Trophoblast cell (in vitro differentiated cells and primary cell): Measurements from ENCODE around the gene RHBG.

Experiments
- DNase-seq, 2 donors: peaks; one replicate each; pipeline ENCODE4 v3.0.0-alpha.2; 2016
- H2AFZ ChIP-seq: 2 replicates; pipeline ENCODE4 v1.6.1; 2013; ENCODE audit warnings: low read length, moderate library complexity, mild to moderate bottlenecking; ENCODE audit not compliant: insufficient read depth, poor library complexity
- H2AK5ac ChIP-seq: 2 replicates; pipeline ENCODE4 v1.6.1; 2013; ENCODE audit warnings: mild to moderate bottlenecking, low read length
- H2BK120ac ChIP-seq: 2 replicates; pipeline ENCODE4 v1.6.1; 2013; ENCODE audit warnings: low read length, mild to moderate bottlenecking, moderate library complexity; ENCODE audit not compliant: insufficient read depth, poor library complexity
- H2BK12ac ChIP-seq: 2 replicates; pipeline ENCODE4 v1.6.1; 2013; ENCODE audit warnings: mild to moderate bottlenecking, low read length, moderate library complexity
- H2BK5ac ChIP-seq: 2 replicates; pipeline ENCODE4 v1.6.1; 2013; ENCODE audit warnings: low read length, low read depth, moderate library complexity, mild to moderate bottlenecking; ENCODE audit not compliant: poor library complexity
- H3K14ac ChIP-seq: 2 replicates; pipeline ENCODE4 v1.6.1; 2013; ENCODE audit warnings: mild to moderate bottlenecking, low read length
- H3K18ac ChIP-seq: 2 replicates; pipeline ENCODE4 v1.6.1; 2013; ENCODE audit warnings: mild to moderate bottlenecking, low read length
- H3K23ac ChIP-seq: 2 replicates; pipeline ENCODE4 v1.6.1; 2013; ENCODE audit warnings: low read length
- H3K27ac ChIP-seq: 2 replicates; pipeline ENCODE4 v1.5.1; 2013; ENCODE audit warnings: low read depth, mild to moderate bottlenecking, inconsistent platforms, low read length, moderate library complexity
- H3K27me3 ChIP-seq: 2 replicates; pipeline ENCODE4 v1.6.1; 2013; ENCODE audit warnings: inconsistent platforms, mild to moderate bottlenecking, low read length, moderate library complexity; ENCODE audit not compliant: insufficient read depth
- H3K36me3 ChIP-seq, 2 experiments: 1 replicate in 1 of 2; 2 replicates in 1 of 2; pipeline ENCODE4 v1.6.1; 2013; ENCODE audit warnings: low read length in 2 of 2, mild to moderate bottlenecking in 2 of 2, moderate library complexity in 1 of 2; ENCODE audit not compliant: insufficient read depth in 2 of 2, control insufficient read depth in 1 of 2
- H3K4ac ChIP-seq: 2 replicates; pipeline ENCODE4 v1.6.1; 2013; ENCODE audit warnings: low read depth, mild to moderate bottlenecking, low read length, moderate library complexity
- H3K4me1 ChIP-seq, 2 experiments: 1 replicate in 1 of 2; 2 replicates in 1 of 2; pipeline ENCODE4 v1.6.1; 2013; ENCODE audit warnings: low read length in 2 of 2, mild to moderate bottlenecking in 2 of 2, moderate library complexity in 1 of 2; ENCODE audit not compliant: insufficient read depth in 2 of 2, control insufficient read depth in 1 of 2
- H3K4me2 ChIP-seq: 2 replicates; pipeline ENCODE4 v1.6.1; 2013; ENCODE audit warnings: inconsistent platforms, mild to moderate bottlenecking, low read length, moderate library complexity
- H3K4me3 ChIP-seq: 2 replicates; pipeline ENCODE4 v1.5.1; 2013; ENCODE audit warnings: mild to moderate bottlenecking, low read depth, low read length, inconsistent platforms
- H3K79me1 ChIP-seq: one replicate; pipeline ENCODE4 v1.6.1; 2013; ENCODE audit warnings: low read length
- H3K79me2 ChIP-seq: 2 replicates; pipeline ENCODE4 v1.6.1; 2013; ENCODE audit warnings: low read length, mild to moderate bottlenecking; ENCODE audit not compliant: control insufficient read depth, insufficient read depth, poor library complexity
- H3K9ac ChIP-seq: 2 replicates; pipeline ENCODE4 v1.6.1; 2013; ENCODE audit warnings: mild to moderate bottlenecking, low read length
- H3K9me3 ChIP-seq: 2 replicates; pipeline ENCODE4 v1.6.1; 2013; ENCODE audit warnings: low read depth, mild to moderate bottlenecking, control low read depth, inconsistent platforms, low read length; ENCODE audit not compliant: insufficient read depth
- H4K12ac ChIP-seq: 2 replicates; pipeline ENCODE4 v1.6.1; 2013; ENCODE audit warnings: low read depth, mild to moderate bottlenecking, low read length, moderate library complexity
- H4K8ac ChIP-seq: 2 replicates; pipeline ENCODE4 v1.6.1; 2013; ENCODE audit warnings: low read depth, mild to moderate bottlenecking, low read length, moderate library complexity
- H4K91ac ChIP-seq: one replicate; pipeline ENCODE4 v1.6.1; 2013; ENCODE audit warnings: low read depth, mild to moderate bottlenecking, low read length, moderate library complexity
- WGBS: extraction: QIAGEN DNeasy Blood & Tissue Kit; methylation state at CpG from one replicate; pipeline ENCODE4 v1.1.7; 2013; ENCODE audit warnings: missing lambda C conversion rate; ENCODE audit not compliant: insufficient read length, insufficient coverage; ENCODE audit errors: extremely low coverage; 5-methylcytosine and 5-hydroxymethylcytosine counted together

RHBG gene

DNA sequence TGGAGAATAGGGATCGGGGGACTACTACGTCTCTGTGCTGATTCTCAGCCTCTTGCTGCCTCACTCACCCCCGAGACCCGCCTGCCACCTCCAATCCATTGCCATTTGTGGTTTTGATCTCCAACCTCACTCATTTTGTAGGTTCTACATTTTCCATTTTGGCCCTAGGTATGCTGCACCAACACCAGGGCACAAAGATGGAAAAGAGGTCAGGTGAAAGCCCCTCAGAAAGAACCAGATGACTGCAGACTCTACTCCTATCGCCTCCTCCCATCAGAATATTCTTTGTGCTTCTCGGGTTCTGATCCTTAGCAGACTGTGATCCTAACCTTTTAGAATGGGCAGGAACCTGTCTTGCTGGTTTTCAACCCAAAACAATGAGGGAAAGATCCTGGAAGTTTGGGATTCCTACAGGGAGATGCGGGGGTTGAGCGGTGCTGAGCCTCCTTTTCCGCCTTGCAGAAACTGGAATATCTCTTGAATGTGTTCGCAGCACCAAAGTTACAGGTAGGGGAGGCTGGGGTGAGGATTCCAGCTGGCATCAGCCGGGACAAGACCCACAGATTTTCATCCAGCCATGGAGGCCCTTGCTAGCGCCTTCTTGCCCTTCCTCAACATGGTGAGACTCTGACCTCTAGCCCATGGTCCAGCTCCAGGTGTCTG is 53.1 kb downstream of the RHBG start:
- H3K27me3 ChIP-seq = no peaks in the 10 kb centered on the region
- peaks cover 16% of the 10 kb centered on the region for H3K79me2 ChIP-seq
- H3K36me3 ChIP-seq = peaks cover 1 to 3% of the 10 kb centered on the region in 2 experiments
- no peak overlapping the region for H4K12ac ChIP-seq
- peak overlapping the region; percentile 54 for H3K4ac ChIP-seq
- H4K91ac ChIP-seq = peak overlapping the region; percentile 74
- H2BK5ac ChIP-seq = peak overlapping the region; percentile 85
- H3K14ac ChIP-seq = peak overlapping the region; percentile 62
- H3K18ac ChIP-seq = peak overlapping the region; percentile 83
- peak overlapping the region; percentile 78 for H2BK120ac ChIP-seq
- peak overlapping the region; percentile 92 for H3K27ac ChIP-seq
- no CpG with 5 or more reads among the region's 12 CpGs for WGBS
- H3K4me2 ChIP-seq = peak overlapping the region; percentile 87
- H3K4me3 ChIP-seq = peak overlapping the region; percentile 59
- peak overlapping the region; percentile 37 for H3K9ac ChIP-seq
- no peak overlapping the region for H3K23ac ChIP-seq
- peak overlapping the region; percentile 31 for H2AK5ac ChIP-seq
- H3K4me1 ChIP-seq = peaks cover 33 to 44% of the 10 kb centered on the region in 2 experiments
- H2AFZ ChIP-seq = peak overlapping the region; percentile 66
- peaks cover 29% of the 10 kb centered on the region for H3K79me1 ChIP-seq
- DNase-seq = peak; percentile 75 to 86
- H3K9me3 ChIP-seq = peaks cover 2% of the 10 kb centered on the region
- H4K8ac ChIP-seq = peak overlapping the region; percentile 40
- peak overlapping the region; percentile 39 for H2BK12ac ChIP-seq

DNA sequence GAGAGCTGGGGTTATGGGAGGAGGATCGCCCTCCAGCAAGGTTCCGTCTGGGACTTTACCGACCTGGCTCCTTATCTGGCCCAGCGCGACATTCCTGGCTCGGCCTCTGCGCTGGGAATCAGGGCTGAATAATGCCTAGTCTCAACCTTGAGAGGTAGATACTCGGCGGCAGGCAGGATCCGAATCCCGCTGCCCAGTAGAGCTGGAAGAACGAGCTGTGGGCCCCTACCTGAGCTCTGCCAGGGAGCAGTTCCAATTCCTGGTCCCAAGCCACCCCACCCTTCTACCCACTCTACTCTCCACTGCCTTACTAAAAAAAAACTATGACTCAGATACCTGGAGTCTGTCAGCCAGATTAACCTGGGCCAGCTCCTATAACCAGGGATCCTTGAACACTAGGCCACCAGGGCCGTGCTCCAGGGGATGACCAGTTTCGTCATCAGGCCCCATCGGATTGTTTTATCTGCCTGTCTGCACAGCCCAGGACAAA is 53.6 kb downstream of the RHBG start:
- H3K4me3 ChIP-seq = no peak overlapping the region
- peak overlapping the region; percentile 54 for H3K4ac ChIP-seq
- peak overlapping the region; percentile 83 for H2BK5ac ChIP-seq
- H3K27ac ChIP-seq = peak overlapping the region; percentile 92
- no peak overlapping the region for H4K12ac ChIP-seq
- WGBS = no CpG with 5 or more reads among the region's 15 CpGs
- H3K79me2 ChIP-seq = peaks cover 16% of the 10 kb centered on the region
- DNase-seq = peak; percentile 80 to 87
- H2AK5ac ChIP-seq = peak overlapping the region; percentile 31
- H3K36me3 ChIP-seq = peaks cover 1 to 2% of the 10 kb centered on the region in 2 experiments
- peak overlapping the region; percentile 66 for H2AFZ ChIP-seq
- peak overlapping the region; percentile 23 for H3K14ac ChIP-seq
- H3K9ac ChIP-seq = no peak overlapping the region
- H3K4me2 ChIP-seq = peak overlapping the region; percentile 87
- peak overlapping the region; percentile 71 for H4K91ac ChIP-seq
- H3K23ac ChIP-seq = no peak overlapping the region
- peaks cover 33 to 43% of the 10 kb centered on the region in 2 experiments for H3K4me1 ChIP-seq
- H2BK120ac ChIP-seq = peak overlapping the region; percentile 80
- peak overlapping the region; percentile 83 for H3K18ac ChIP-seq
- H3K79me1 ChIP-seq = peaks cover 29% of the 10 kb centered on the region
- peaks cover 2% of the 10 kb centered on the region for H3K9me3 ChIP-seq
- H4K8ac ChIP-seq = peak overlapping the region; percentile 40
- H2BK12ac ChIP-seq = peak overlapping the region; percentile 37
- H3K27me3 ChIP-seq = no peaks in the 10 kb centered on the region

DNA sequence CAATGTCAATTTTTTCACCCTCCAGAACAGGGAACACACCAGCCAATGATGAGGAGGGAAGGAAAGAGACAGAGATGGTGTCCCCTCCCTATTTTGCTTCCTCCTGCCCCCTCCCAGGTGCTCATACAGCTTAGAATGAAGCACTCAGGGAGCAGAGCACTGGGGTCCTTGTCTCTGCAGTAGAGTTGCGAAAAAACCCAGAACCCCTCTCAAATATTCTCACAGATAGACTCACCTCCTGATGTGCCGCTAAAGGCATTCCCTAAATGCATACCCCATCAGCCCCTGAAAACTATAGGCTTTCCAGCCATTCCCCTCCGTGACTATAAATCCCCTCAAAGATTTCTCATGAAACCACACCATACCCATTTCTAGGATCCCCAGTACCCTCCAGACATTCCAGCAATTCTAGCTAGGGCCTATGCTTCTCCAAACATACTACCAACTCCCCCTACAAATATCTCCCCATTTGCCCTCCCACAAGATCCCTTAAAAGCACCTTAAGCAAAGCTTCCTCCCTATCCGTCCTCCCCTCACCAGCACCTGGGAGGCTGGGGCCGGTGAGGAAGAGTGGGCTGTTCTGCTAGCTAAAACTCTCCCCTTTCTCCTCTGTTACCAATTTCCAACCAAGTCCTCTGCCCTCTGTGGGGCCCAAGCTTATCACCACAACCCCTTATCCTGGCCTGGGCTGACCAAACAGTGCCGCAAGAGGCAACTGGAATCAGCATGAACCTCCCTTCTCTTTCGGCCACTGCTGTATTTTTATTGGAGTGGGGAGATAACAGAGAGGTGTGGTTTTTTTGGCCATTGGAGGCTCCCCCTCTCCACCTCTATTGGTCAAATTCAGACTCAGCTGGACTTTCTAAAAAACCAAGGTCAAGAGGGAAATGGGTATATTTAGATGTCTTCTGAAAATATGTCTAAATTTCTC is 54.7 kb downstream of the RHBG start:
- H3K23ac ChIP-seq = no peak overlapping the region
- no peak overlapping the region for H3K9ac ChIP-seq
- H3K4ac ChIP-seq = peak overlapping the region; percentile 42
- peaks cover 16% of the 10 kb centered on the region for H3K79me2 ChIP-seq
- H3K27me3 ChIP-seq = peaks cover 4% of the 10 kb centered on the region
- H3K4me3 ChIP-seq = no peak overlapping the region
- peak overlapping the region; percentile 92 for H3K27ac ChIP-seq
- H2AFZ ChIP-seq = no peak overlapping the region
- peak overlapping the region; percentile 87 for H3K4me2 ChIP-seq
- H4K91ac ChIP-seq = peak overlapping the region; percentile 75
- peak overlapping the region; percentile 50 for H3K14ac ChIP-seq
- no peak overlapping the region for H4K12ac ChIP-seq
- peaks cover 27 to 40% of the 10 kb centered on the region in 2 experiments for H3K4me1 ChIP-seq
- peaks cover 29% of the 10 kb centered on the region for H3K79me1 ChIP-seq
- peak overlapping the region; percentile 67 for H3K18ac ChIP-seq
- peak overlapping the region; percentile 80 for H2BK120ac ChIP-seq
- peak overlapping the region; percentile 90 for H2BK12ac ChIP-seq
- no peak for DNase-seq
- no CpG with 5 or more reads among the region's 7 CpGs for WGBS
- peak overlapping the region; percentile 44 for H4K8ac ChIP-seq
- peak overlapping the region; percentile 23 for H2AK5ac ChIP-seq
- H3K36me3 ChIP-seq = no peaks in the 10 kb centered on the region
- peaks cover 2% of the 10 kb centered on the region for H3K9me3 ChIP-seq
- H2BK5ac ChIP-seq = peak overlapping the region; percentile 66

DNA sequence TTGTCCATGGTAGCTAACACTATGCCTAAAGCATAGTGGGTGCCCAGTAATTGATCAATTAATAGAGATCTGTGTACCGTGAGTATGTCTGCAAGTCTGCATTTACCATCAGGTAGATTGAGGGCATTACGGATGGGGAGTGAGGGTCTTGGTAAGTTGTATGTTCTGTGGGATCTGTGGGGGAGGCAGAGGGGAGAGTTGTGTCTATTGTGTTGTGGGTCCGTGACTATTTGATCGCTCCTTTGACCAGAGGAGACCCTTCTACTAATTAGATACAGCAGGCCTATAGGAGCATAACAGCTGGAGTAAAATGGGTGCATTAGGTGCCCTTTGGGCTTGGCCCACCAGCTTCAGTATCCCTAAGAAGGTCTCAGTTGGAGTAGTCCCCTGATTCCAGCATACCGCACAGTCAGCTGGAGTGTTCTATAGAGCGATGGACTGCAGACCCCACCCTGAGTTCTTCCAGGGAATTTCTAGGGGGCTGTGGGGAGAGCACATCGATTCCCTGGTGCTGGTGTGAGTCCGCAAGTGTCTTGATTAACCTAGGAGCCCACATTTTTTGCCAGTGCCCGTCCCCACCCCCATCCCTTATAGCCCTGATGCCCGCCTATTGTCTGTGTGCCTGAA is 55.9 kb downstream of the RHBG start:
- H4K8ac ChIP-seq = no peak overlapping the region
- no peaks in the 10 kb centered on the region for H3K36me3 ChIP-seq
- no CpG with 5 or more reads among the region's 10 CpGs for WGBS

More for the DNA sequence above, 55.9 kb downstream of the RHBG start:
- H3K27me3 ChIP-seq = peaks cover 9% of the 10 kb centered on the region
- DNase-seq = no peak
- peaks cover 26 to 42% of the 10 kb centered on the region in 2 experiments for H3K4me1 ChIP-seq
- no peak overlapping the region for H3K9ac ChIP-seq
- H3K4me3 ChIP-seq = no peak overlapping the region
- H3K79me2 ChIP-seq = peaks cover 16% of the 10 kb centered on the region
- no peak overlapping the region for H3K14ac ChIP-seq
- no peak overlapping the region for H3K27ac ChIP-seq
- H2AFZ ChIP-seq = no peak overlapping the region
- no peak overlapping the region for H3K4ac ChIP-seq
- no peak overlapping the region for H2BK12ac ChIP-seq
- H2AK5ac ChIP-seq = no peak overlapping the region
- no peak overlapping the region for H3K4me2 ChIP-seq
- no peak overlapping the region for H3K18ac ChIP-seq
- peaks cover 2% of the 10 kb centered on the region for H3K9me3 ChIP-seq
- no peak overlapping the region for H2BK5ac ChIP-seq
- H4K91ac ChIP-seq = no peak overlapping the region
- no peak overlapping the region for H4K12ac ChIP-seq
- no peak overlapping the region for H3K23ac ChIP-seq
- no peak overlapping the region for H2BK120ac ChIP-seq
- peaks cover 29% of the 10 kb centered on the region for H3K79me1 ChIP-seq
